Measurements from ENCODE around the gene SNAI3. TPM values are rescaled to one million over a fixed set of nuclear protein-coding genes. Genes with fewer than 3 reads are reported as not detected.

SNAI3 gene
- polyA plus RNA-seq, 10 donors, result 4.5 to 8.5 (median 6.1) TPM

- no peak for DNase-seq
Measured at GRCh38 chr16:88635671-88636319, 50.5 kb downstream of the SNAI3 start.

GRCh38 chr16:88634994-88635670 lies 51.2 kb downstream of the SNAI3 start:
- DNase-seq, result no peak

GRCh38 chr16:88634141-88634993 lies 51.9 kb downstream of the SNAI3 start:
- DNase-seq, result peak in 1 of 3 donors; percentile 52

DNA sequence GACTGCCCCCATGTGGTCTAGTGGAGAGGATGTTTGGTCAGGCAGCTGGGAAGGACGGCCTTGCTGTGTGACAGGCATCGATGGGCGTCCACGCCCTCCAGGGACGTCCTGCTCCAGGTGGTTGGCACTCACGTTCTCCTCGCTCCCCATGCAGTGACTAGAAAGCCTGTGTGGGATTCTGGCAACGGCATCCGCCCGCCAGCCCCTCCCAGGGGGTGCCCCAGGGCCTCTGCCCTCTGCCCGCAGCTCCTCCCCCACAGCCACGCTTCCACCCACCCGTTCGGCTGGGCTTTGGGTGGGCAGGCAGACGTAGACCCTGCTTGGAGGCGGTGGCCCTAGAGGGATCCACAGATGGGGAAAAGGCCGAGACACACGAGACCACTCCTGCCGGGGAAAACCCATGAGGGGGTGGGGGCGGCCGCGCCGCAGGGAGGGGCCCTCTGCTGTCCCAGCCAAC lies 52.6 kb downstream of the SNAI3 start:
- DNase-seq, result peak in 1 of 3 donors; percentile 34

DNA sequence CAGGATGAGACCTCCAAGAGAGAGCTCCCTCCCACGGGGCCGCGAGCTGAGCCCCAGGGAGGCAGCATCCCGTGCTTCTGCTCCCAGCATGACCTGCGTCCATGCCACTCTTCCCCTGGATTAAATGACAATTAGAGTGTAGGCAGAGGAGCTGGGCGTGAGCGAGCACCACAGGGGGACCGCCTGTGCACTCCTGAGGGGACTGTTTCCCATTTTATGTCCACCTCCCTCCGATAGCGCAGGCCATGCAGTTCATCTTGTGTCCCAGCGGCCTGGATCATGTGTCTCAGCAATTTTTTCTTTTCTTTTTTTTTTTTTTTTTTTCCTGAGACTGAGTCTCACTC lies 53.7 kb downstream of the SNAI3 start:
- no peak for DNase-seq

- no peak for DNase-seq
Measured at GRCh38 chr16:88631920-88632586, 54.3 kb downstream of the SNAI3 start.

- DNase-seq, result no peak
Measured at GRCh38 chr16:88631384-88631783, 54.9 kb downstream of the SNAI3 start.

DNA sequence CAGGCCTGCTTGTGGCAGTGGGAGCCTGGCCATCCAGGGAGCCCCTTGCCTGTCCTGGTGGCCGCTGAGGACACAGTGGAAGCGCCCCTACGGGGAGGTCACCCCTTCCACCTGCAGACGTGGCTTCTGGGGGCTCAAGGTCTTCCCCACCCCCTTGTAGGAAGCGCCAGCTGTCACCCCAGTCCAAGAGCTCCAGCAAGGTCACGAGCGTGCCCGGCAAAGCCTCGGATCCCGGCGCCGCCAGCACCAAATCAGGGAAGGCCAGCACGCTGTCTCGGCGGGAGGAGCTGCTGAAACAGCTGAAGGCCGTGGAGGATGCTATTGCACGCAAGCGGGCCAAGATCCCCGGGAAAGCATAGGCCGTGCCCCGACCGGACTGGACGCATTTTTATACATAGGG lies 55.4 kb downstream of the SNAI3 start:
- DNase-seq, result no peak

DNA sequence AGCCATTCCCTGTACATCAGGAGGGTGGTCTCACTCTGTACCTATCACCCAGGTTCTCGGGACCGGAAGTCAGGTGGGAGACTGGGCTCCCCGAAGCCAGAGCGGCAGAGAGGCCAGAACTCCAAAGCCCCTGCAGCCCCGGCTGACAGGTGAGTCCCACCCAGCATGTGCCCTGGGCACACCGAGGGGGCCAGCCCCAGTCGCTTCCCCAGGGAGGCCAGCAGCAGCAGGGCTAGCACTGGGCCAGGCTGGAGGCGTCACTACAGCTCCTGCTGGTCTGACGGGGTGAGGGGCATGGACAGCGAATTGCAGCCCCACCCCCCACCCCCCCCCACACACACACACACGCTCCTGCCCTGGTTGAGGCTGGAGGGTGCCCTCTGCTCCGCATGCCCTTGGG lies 55.9 kb downstream of the SNAI3 start:
- no peak for DNase-seq

- no peak for DNase-seq
Measured at GRCh38 chr16:88629835-88630234, 56.5 kb downstream of the SNAI3 start.

- no peak for DNase-seq
Measured at GRCh38 chr16:88628512-88628974, 57.8 kb downstream of the SNAI3 start.

Other genes starting within 250 kb of the SNAI3 start
- gene ZFPM1, start 233.2 kb downstream of the SNAI3 start, polyA plus RNA-seq (ENCODE audit: insufficient read length in 10 of 10), result 1 to 10 TPM; 1.1 to 2.7 (median 1.3) TPM
- gene ZC3H18, start 116.1 kb downstream of the SNAI3 start, polyA plus RNA-seq (ENCODE audit: insufficient read length in 10 of 10), result 10 to 100 TPM; 23.3 to 33.1 (median 28.0) TPM
- not detected for gene IL17C, start 47.9 kb downstream of the SNAI3 start, polyA plus RNA-seq (ENCODE audit: insufficient read length in 10 of 10)
- gene CYBA, start 35.5 kb downstream of the SNAI3 start, polyA plus RNA-seq (ENCODE audit: insufficient read length in 10 of 10), result 10 to 100 TPM; 19.4 to 59.7 (median 34.6) TPM
- gene MVD, start 23.4 kb downstream of the SNAI3 start, polyA plus RNA-seq (ENCODE audit: insufficient read length in 10 of 10), result 10 to 100 TPM; 19.4 to 38.9 (median 26.3) TPM
- gene RNF166, start 19.9 kb upstream of the SNAI3 start, polyA plus RNA-seq (ENCODE audit: insufficient read length in 10 of 10), result 10 to 100 TPM; 13.0 to 23.0 (median 15.6) TPM
- gene CTU2, start 20.0 kb upstream of the SNAI3 start, polyA plus RNA-seq (ENCODE audit: insufficient read length in 10 of 10), result 10 to 100 TPM in 8 of 10 donors, 1 to 10 TPM in 2; 8.2 to 15.7 (median 11.8) TPM
- 10 to 100 TPM; 36.6 to 61.8 (median 55.6) TPM for gene PIEZO1, start 98.7 kb upstream of the SNAI3 start, polyA plus RNA-seq (ENCODE audit: insufficient read length in 10 of 10)
- 10 to 100 TPM in 1 of 10 donors, 1 to 10 TPM in 9; 2.9 to 18.6 (median 8.1) TPM for gene CDT1, start 117.3 kb upstream of the SNAI3 start, polyA plus RNA-seq (ENCODE audit: insufficient read length in 10 of 10)
- gene APRT, start 125.4 kb upstream of the SNAI3 start, polyA plus RNA-seq (ENCODE audit: insufficient read length in 10 of 10), result 10 to 100 TPM; 47.8 to 75.0 (median 62.4) TPM
- 10 to 100 TPM; 13.1 to 23.5 (median 17.2) TPM for gene GALNS, start 170.4 kb upstream of the SNAI3 start, polyA plus RNA-seq (ENCODE audit: insufficient read length in 10 of 10)
- 10 to 100 TPM; 45.8 to 61.5 (median 53.5) TPM for gene TRAPPC2L, start 170.6 kb upstream of the SNAI3 start, polyA plus RNA-seq (ENCODE audit: insufficient read length in 10 of 10)
- under 1 TPM in 1 of 10 donors, not detected in 9; 0.20 TPM for gene PABPN1L, start 180.2 kb upstream of the SNAI3 start, polyA plus RNA-seq (ENCODE audit: insufficient read length in 10 of 10)

All from muscle of back (tissue), 11 donors.